Spleen (tissue), 11 donors: ENCODE results near the gene FH. TPM values are rescaled to one million over a fixed set of nuclear protein-coding genes. Genes with fewer than 3 reads are reported as not detected.

ENCODE experiments used
- DNase-seq: peaks from one replicate; pipeline ENCODE4 v3.0.0-alpha.2; 2020
- H3K27ac ChIP-seq, 8 donors: fragments of 200-600 bp; sonication (generic) in 7 of 8; 1 replicate in 4 of 8; 2 replicates in 4 of 8; pipeline versions ENCODE4 v1.5.0 to v1.8.0; 2016 to 2021; ENCODE audit warnings: inconsistent platforms in 4 of 8, mild to moderate bottlenecking in 4 of 8, moderate library complexity in 1 of 8
- H3K27me3 ChIP-seq, 7 donors: fragments of 200-600 bp; sonication (generic) in 6 of 7; replicated peaks in 1 of 7; 1 replicate in 4 of 7; 2 replicates in 3 of 7; pipeline versions ENCODE4 v1.5.0 to v1.8.0; 2016 to 2021; ENCODE audit warnings: inconsistent platforms in 3 of 7, mild to moderate bottlenecking in 1 of 7
- H3K36me3 ChIP-seq, 6 donors: fragments of 200-600 bp; sonication (generic) in 5 of 6; 1 replicate in 4 of 6; 2 replicates in 2 of 6; pipeline versions ENCODE4 v1.5.0 to v1.8.0; 2016 to 2021; ENCODE audit warnings: inconsistent platforms in 2 of 6
- H3K4me1 ChIP-seq, 6 donors: fragments of 200-600 bp; sonication (generic) in 5 of 6; 1 replicate in 3 of 6; 2 replicates in 3 of 6; pipeline versions ENCODE4 v1.5.0 to v1.8.0; 2016 to 2021; ENCODE audit warnings: inconsistent platforms in 3 of 6
- H3K4me3 ChIP-seq, 8 donors: fragments of 200-600 bp; sonication (generic) in 7 of 8; 1 replicate in 4 of 8; 2 replicates in 4 of 8; pipeline versions ENCODE4 v1.5.0 to v1.8.0; 2016 to 2021; ENCODE audit warnings: inconsistent platforms in 4 of 8, mild to moderate bottlenecking in 4 of 8, moderate library complexity in 2 of 8
- H3K9me3 ChIP-seq, 8 donors: fragments of 200-600 bp; sonication (generic) in 7 of 8; 1 replicate in 4 of 8; 2 replicates in 4 of 8; pipeline versions ENCODE4 v1.5.0 to v1.8.0; 2016 to 2021; ENCODE audit warnings: inconsistent platforms in 4 of 8
- POLR2A ChIP-seq, 3 donors: fragments of 450-650 bp; IDR thresholded peaks; one replicate each; pipeline ENCODE4 v1.5.1; 2017; ENCODE audit warnings: antibody characterized with exemption in 3 of 3, mild to moderate bottlenecking in 1 of 3
- POLR2AphosphoS5 ChIP-seq, 3 donors: sonication (generic); formaldehyde crosslinking; IDR thresholded peaks; one replicate each; pipeline ENCODE4 v1.5.1; 2017; ENCODE audit warnings: antibody characterized with exemption in 3 of 3
- WGBS, 5 donors: extraction: QIAGEN DNeasy Blood & Tissue Kit in 3 of 5; methylation state at CpG; one replicate each; pipeline versions ENCODE4 v1.1.5 to v1.1.7; 2013 to 2018; 5-methylcytosine and 5-hydroxymethylcytosine counted together
- intact Hi-C: fragments of 100-400 bp; cut with DNase I; formaldehyde crosslinking; loops from one replicate; pipeline ENCODE4 v1.15.0; 2023; ENCODE audit warnings: low total_unique reads
- polyA plus RNA-seq, 3 donors: library from polyadenylated mRNA; stranded (reverse); fragments of 200-250 nt; gene quantifications; one replicate each; pipeline ENCODE4 v1.2.1, GENCODE V29; 2013
- total RNA-seq, 7 donors: library from RNA; depleted of rRNA in 3 of 7; stranded (reverse); fragments of >200 nt in 3 of 7; fragmentation: NEBNext Ultra II Directional in 4 of 7; extraction: Animal tissue kit (Norgen Biotek cat#: 25700) in 4 of 7; gene quantifications; one replicate each; pipeline versions ENCODE4 v1.1.0 to v1.2.1, GENCODE V29; 2016 to 2021
- TF ChIP-seq, protein P1 (sequence below), 11 experiments: fragments of 200-600 bp in 7 of 11; fragments of 450-650 bp in 4 of 11; sonication (generic) in 4 of 11; IDR thresholded peaks in 8 of 11; conservative IDR thresholded peaks in 3 of 11; 1 replicate in 7 of 11; 2 replicates in 4 of 11; pipeline versions ENCODE4 v1.4.0 to v1.8.0; 2016 to 2021; ENCODE audit warnings: antibody characterized with exemption in 11 of 11, inconsistent platforms in 4 of 11, mild to moderate bottlenecking in 1 of 11
- donor health status: healthy with polysubstance abuse.
- donor health status: DM: no; HTN: no; CAD: no; lungs with moderate emphysema.
- donor health status: DM: no; HTN: no; CAD: no.
- donor health status: Bipolar disorder and iron deficiency.
- donor health status: healthy.
- donor health status: DM: no; HTN: no; CAD: no.
- donor health status: DM: yes; HTN: yes; CAD: no.

FH gene
- total and polyA plus RNA-seq, 10 donors, result 24.4 to 49.5 (median 34.5) TPM

- intact Hi-C loops, result no loop called here
- no peak for TF ChIP-seq POLR2AphosphoS5 (IDR thresholded peaks at IDR 0.05)
- TF ChIP-seq, protein P1, sequence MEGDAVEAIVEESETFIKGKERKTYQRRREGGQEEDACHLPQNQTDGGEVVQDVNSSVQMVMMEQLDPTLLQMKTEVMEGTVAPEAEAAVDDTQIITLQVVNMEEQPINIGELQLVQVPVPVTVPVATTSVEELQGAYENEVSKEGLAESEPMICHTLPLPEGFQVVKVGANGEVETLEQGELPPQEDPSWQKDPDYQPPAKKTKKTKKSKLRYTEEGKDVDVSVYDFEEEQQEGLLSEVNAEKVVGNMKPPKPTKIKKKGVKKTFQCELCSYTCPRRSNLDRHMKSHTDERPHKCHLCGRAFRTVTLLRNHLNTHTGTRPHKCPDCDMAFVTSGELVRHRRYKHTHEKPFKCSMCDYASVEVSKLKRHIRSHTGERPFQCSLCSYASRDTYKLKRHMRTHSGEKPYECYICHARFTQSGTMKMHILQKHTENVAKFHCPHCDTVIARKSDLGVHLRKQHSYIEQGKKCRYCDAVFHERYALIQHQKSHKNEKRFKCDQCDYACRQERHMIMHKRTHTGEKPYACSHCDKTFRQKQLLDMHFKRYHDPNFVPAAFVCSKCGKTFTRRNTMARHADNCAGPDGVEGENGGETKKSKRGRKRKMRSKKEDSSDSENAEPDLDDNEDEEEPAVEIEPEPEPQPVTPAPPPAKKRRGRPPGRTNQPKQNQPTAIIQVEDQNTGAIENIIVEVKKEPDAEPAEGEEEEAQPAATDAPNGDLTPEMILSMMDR (IDR thresholded peaks at IDR 0.05 in 8 of 11, conservative IDR thresholded peaks at IDR 0.05 in 3 of 11), result no peak
- no peak for TF ChIP-seq POLR2A (IDR thresholded peaks at IDR 0.05)
- 72 to 91% (median 87%) methylated on average over 4 of the region's 4 CpGs for WGBS, 5 donors
- Histone ChIP-seq H3K36me3 (no peaks in the 10 kb centered on the region), H3K4me1 (no peaks in the 10 kb centered on the region), H3K27me3 (no peaks in the 10 kb centered on the region), H3K27ac (no peak overlapping the region), H3K9me3 (no peaks in the 10 kb centered on the region), H3K4me3 (no peak overlapping the region)
- DNase-seq, result no peak
Observed at GRCh38 chr1:241451956-241452355, 67.6 kb downstream of the FH start.

Other genes with a start within 250 kb of the FH start
- 1 to 10 TPM in 2 of 7 donors, under 1 TPM in 4, not detected in 1; 0.49 to 1.8 (median 0.77) TPM for gene RGS7, start 162.6 kb downstream of the FH start, total RNA-seq
- 1 to 10 TPM in 1 of 3 donors, under 1 TPM in 2; 0.09 to 1.6 (median 0.35) TPM for gene RGS7, start 162.6 kb downstream of the FH start, polyA plus RNA-seq
- gene KMO, start 12.6 kb upstream of the FH start, total RNA-seq, result 10 to 100 TPM; 10.3 to 25.1 (median 15.8) TPM
- 10 to 100 TPM; 11.2 to 14.9 (median 12.1) TPM for gene KMO, start 12.6 kb upstream of the FH start, polyA plus RNA-seq
- 10 to 100 TPM in 6 of 7 donors, 1 to 10 TPM in 1; 8.3 to 14.2 (median 11.2) TPM for gene CHML, start 120.6 kb upstream of the FH start, total RNA-seq
- gene CHML, start 120.6 kb upstream of the FH start, polyA plus RNA-seq, result 1 to 10 TPM; 2.2 to 4.5 (median 3.0) TPM
- 10 to 100 TPM; 15.1 to 39.4 (median 19.6) TPM for gene OPN3, start 120.6 kb upstream of the FH start, total RNA-seq
- 10 to 100 TPM; 23.5 to 28.9 (median 25.7) TPM for gene OPN3, start 120.6 kb upstream of the FH start, polyA plus RNA-seq
- gene WDR64, start 132.5 kb upstream of the FH start, total RNA-seq, result under 1 TPM in 4 of 7 donors, not detected in 3; 0.26 to 0.55 (median 0.41) TPM
- under 1 TPM; 0.03 to 0.07 (median 0.03) TPM for gene WDR64, start 132.5 kb upstream of the FH start, polyA plus RNA-seq